HG02885 (cell line): ENCODE results near the gene SPTBN1.
A peak's percentile ranks its signal among the peaks of the same experiment; 100 is the strongest.

Experiments used
- ATAC-seq: cut with Tn5 transposase; IDR thresholded peaks from one replicate; pipeline ENCODE4 v1.9.1; 2021; ENCODE audit warnings: mild to moderate bottlenecking; ENCODE audit not compliant: unreplicated experiment, poor library complexity

SPTBN1 gene

DNA sequence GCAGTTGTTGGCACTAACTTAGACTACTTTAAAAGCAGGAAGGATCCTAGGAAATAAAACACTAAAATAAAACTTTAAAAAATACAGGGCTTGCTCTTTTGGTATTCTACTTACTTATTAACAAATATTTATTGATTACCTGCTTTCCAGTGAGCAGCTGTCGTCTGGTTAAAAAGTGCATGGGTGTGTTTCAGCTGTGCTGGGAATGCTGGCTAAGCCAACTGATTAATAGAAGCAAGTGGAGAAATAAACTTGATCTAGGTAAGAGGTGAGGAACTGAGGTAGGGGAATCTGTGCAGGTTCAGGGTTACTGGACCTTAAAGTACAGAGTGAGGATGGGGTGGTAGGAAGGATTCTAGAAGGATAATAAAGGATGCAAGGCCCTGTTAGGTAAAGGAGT lies 110.8 kb downstream of the SPTBN1 start:
- ATAC-seq = no peak

GRCh38 chr2:54568876-54569321 lies 112.8 kb downstream of the SPTBN1 start:
- ATAC-seq = peak; percentile 22

- peak; percentile 17 for ATAC-seq
Observed at GRCh38 chr2:54569745-54570301, 113.7 kb downstream of the SPTBN1 start.

DNA sequence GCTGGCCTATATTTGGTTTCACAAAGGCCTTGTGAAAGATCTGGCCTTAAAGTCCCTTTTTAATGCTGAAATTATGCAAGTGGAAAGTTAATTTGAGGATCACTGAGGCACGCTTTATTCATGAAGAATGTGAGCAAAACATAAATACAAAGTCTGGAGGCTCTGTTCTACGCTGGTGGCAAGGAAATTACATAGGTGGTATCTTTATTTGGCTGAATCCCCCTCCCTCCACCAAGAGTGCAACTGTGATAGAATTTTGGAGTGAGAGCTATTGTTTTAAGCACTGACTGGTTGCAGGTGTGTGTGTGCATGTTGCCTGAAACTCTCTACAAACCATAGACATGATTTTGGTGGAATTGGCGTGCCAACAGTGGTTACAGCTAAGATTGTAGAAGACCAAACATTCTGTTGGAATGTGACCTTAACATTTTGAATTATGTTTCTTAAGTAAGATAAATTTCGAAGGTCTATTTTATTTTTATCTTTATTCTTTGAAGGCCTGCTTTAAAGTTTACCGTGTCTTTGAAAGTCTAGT lies 114.3 kb downstream of the SPTBN1 start:
- ATAC-seq = no peak

DNA sequence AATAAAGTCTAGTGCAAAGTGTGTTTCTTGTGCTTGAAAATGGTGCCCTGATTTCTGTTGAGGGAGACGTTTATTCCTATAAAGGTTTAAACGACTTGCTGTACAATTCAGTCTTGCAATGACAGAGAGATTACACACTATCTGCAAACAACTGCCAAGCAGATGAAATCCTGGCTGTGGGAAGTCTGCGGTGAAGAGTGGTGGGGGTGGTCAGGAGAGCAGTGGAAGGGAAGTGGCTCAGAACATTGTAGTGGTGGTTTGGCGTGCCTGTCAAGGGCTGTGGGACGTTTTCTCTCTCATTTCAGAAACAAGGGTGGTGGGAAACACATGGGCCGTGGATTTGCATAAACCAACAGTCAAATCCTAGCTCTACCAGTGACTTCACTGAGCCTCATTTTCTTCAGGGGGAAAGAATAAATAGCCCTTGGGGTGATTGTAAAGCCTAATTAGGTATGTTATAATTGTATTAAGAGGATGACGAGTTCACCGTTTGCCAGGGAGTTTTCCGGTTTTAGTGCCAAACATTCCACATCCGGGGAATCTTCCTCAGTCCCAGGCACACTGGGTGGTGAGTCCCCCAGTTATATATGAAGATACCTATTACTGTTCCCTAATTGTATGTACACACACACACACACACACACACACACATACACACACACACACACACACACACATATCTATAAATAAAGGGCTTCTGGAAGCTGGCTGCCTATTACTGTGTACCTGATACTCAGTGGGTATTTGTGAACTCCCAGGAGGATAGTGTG lies 115.0 kb downstream of the SPTBN1 start:
- ATAC-seq = peak; percentile 69

- no peak for ATAC-seq
Observed at GRCh38 chr2:54572262-54572635, 116.1 kb downstream of the SPTBN1 start.

- no peak for ATAC-seq
Observed at GRCh38 chr2:54572636-54573536, 116.8 kb downstream of the SPTBN1 start.

- no peak for ATAC-seq
Observed at GRCh38 chr2:54573537-54573919, 117.4 kb downstream of the SPTBN1 start.

DNA sequence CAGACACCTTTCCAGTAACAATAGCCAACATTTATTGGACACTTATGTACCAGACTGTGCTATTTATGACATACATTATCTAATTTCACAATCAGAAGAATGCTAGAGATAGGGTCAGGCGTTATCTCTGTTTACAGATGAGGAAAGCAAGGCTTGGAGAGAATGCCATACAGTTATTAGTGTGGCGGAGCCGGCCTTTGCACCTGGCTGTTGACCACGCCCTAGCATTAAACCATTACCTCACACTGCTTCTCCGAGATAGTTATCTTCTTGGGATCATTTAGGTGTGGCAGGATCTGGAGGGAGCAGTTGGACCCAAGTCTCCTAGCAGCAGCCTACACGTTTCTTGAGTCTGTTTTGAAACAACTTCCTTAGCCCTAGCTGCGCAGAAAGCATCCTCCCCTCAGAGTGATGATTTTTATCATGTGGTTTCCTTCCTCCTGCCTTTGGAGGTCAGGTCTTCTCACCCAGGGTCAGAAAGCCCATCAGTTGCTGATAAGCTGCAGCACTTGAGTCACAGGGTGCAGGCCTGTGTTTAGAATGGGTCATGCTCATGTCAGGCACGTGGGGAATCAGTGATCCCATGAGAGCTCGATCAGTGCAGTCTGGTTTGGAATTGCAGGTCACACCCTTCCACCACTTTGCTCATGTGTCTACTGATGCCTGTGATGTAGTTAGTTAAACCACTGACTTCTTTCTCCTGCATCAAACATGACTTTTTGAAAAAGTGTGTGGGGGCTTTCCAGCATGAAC lies 118.2 kb downstream of the SPTBN1 start:
- ATAC-seq = peak; percentile 39

DNA sequence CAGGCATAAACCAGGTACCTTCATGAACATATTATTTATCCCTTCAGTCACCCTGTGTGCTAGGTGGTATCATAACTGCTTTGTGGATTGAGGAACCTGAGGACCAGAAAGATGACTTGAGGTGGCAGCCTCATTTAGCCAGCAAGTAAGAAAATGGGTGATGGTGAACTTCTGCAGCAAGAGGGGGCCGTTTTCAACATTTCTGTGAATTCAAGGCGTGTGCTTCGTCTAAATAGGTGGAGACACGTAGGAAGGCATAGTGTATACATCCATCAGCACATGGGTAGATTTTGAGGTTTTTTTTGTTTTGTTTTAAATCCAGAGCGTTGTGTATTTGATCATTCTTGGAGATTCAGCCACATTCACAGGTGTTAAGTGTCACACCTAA lies 118.7 kb downstream of the SPTBN1 start:
- no peak for ATAC-seq

GRCh38 chr2:54575379-54575888 lies 119.3 kb downstream of the SPTBN1 start:
- ATAC-seq = no peak

DNA sequence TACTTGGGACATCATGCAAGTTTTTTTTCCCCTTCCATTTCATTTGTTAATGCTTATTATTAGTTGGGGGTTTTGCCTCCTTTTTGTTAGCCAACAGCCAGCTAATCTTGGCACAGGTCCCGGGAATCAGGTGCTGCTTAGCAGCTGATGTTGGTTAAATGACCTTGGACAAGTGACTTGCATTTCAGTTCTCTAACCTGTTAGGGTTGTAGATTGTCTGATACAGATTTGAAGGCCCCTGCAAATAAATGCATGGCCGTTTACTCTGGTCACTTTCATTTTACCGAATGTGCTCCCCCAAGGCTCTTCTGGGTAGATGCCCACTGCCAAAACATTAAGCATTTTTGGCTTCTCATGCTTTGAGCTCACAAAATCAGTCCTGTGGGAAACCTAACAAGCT lies 120.9 kb downstream of the SPTBN1 start:
- ATAC-seq = no peak

DNA sequence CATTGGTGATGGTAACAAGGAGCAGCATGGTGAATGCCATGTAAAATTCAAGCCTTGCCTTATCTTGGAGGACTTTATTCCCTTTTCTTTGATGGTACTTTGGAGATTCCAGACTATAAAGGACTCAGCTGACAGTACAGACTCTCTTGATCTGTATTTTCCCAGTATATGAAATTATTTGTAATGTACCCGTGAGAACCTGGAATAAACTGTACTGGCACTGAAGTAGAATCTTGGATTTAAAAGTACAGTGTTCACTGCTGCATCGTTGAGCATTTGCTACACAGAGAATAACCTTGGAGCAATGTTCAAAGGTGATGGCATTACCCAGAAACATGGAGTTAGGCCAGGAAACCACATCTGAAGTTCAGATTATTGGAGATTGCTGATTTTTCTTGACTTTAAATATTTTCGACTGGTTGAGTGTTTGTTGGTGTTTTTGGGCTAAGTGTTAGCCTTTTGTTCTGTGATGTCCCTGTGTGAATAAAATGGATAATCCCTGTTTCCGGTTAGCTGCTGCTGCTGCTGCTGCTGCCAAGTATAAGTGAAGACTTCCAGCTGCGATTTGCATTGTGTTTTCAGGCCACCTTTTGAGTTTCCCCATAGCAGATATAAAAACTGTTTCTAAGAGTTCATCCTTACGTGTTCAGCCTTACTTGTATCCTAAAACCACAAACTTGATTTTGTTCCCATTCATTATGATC lies 122.0 kb downstream of the SPTBN1 start:
- no peak for ATAC-seq

DNA sequence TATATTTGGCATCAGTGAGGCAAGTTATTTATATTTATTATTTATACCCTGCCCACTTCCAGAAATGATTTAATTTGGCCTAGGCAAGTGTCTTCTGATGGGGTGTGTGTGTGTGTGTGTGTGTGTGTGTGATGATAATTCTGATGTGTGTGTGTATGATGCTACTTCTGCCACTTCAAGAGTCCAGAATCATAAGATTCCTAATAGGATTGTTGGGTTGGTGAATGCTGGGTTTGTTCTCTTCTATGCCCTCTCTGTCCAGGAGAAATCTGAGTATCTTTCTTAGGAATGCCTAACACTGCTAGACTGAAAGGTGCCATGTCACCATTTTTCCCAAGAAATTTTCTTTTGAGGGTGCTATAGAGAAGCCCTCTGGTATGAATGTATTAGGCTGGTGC lies 122.5 kb downstream of the SPTBN1 start:
- no peak for ATAC-seq

- ATAC-seq = no peak
Observed at GRCh38 chr2:54579061-54579681, 123.0 kb downstream of the SPTBN1 start.

DNA sequence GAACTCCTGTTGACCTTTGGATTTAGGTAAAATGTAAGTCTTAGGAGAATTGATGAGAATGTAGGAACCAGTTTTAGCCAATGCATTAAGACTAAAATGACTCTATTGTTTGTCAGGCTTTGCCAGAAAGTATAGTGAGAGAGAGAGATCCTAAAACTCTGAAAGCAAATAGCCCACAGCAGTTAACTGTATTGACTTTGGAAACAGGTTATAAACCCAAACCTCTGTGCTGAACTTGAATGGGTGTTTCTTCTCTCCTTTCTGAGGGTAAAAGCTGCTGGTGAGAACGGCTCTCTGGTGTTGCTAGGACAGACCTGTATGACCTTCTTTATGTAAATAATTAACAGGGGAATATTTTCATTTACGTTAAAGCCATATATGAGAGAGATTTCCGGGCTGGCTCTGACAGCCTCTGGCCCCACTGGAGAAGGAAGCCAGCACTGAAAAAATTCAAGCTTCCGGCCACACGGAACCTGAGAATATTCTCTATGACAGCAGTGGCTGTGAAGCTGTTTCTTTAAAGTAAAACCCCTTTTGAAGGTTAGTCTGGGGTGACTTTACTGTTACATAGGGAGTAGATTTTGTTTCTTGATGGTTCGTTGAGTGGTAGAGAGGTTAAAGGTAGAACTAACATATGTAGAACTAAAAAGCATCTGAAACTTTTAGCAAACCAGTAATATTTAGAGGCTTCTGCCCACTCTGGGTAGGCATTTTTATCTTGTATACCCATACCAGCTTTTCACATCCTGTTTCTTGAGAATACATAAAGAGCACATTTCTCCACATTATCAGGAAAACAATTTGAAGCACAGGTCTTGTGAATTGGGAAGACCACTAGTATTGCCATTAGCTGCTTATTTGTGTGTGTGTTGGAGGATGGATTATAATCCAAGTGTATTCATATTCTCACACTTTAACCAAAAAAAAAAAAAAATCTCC lies 123.8 kb downstream of the SPTBN1 start:
- ATAC-seq = peak; percentile 76

- peak; percentile 35 for ATAC-seq
Observed at GRCh38 chr2:54581326-54582039, 125.4 kb downstream of the SPTBN1 start.
